Ascending aorta (tissue), 2 donors: Measurements from ENCODE around the gene MON2. TPM values are rescaled to one million over a fixed set of nuclear protein-coding genes. Genes with fewer than 3 reads are reported as not detected.

ENCODE experiments used
- DNase-seq, 2 donors: peaks; one replicate each; pipeline ENCODE4 v3.0.0-alpha.2; 2019; ENCODE audit warnings: low spot score in 2 of 2
- H3K27ac ChIP-seq, 2 donors: fragments of 200-600 bp; sonication (generic); one replicate each; pipeline ENCODE4 v1.5.1; 2016 to 2017; ENCODE audit warnings: mild to moderate bottlenecking in 1 of 2
- H3K27me3 ChIP-seq: fragments of 200-600 bp; sonication (generic); one replicate; pipeline ENCODE4 v1.5.1; 2017
- H3K36me3 ChIP-seq, 2 donors: fragments of 200-600 bp; sonication (generic); one replicate each; pipeline ENCODE4 v1.5.1; 2016
- H3K4me1 ChIP-seq, 2 donors: fragments of 200-600 bp; sonication (generic); one replicate each; pipeline ENCODE4 v1.5.1; 2016 to 2017; ENCODE audit warnings: mild to moderate bottlenecking in 1 of 2
- H3K4me3 ChIP-seq, 2 donors: fragments of 200-600 bp; sonication (generic); one replicate each; pipeline ENCODE4 v1.5.1; 2016 to 2017; ENCODE audit warnings: mild to moderate bottlenecking in 1 of 2
- H3K9me3 ChIP-seq, 2 donors: fragments of 200-600 bp; sonication (generic); one replicate each; pipeline ENCODE4 v1.5.1; 2016
- CTCF ChIP-seq, 3 experiments: fragments of 200-600 bp in 2 of 3; fragments of 450-650 bp in 1 of 3; sonication (generic) in 2 of 3; IDR thresholded peaks; one replicate each; pipeline ENCODE4 v1.5.1; 2016 to 2019; ENCODE audit warnings: antibody characterized with exemption in 3 of 3, mild to moderate bottlenecking in 1 of 3, moderate library complexity in 1 of 3
- intact Hi-C: fragments of 100-400 bp; cut with DNase I; formaldehyde crosslinking; loops from one replicate; pipeline ENCODE4 v1.15.1; 2023
- total RNA-seq: library from RNA; depleted of rRNA; stranded (reverse); fragments of >200 nt; gene quantifications from one replicate; pipeline ENCODE4 v1.1.0, GENCODE V29; 2016

Gene MON2
- total RNA-seq, 1 donor from 2014 or later, result 14.4 TPM

DNA sequence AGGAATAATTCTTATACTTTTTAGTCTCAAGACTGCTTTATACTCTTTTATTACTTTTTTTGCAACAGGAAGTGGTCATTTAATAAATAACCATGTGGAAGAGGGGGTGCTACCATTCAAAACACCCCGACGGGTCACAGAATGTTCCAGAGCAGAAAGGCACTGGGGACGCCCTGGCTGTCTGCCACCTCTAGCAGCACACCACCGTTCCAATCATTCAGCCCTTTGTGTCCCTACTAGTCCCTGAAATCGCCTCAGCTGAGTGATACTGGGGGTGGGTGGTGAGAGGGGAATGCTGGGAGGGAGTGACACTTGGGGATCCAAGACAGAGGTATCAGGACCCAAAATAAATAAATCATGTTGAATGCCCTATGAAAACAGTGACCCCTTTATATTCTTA lies 52.4 kb downstream of the MON2 start:
- no peaks in the 10 kb centered on the region for H3K27me3 ChIP-seq
- no peaks in the 10 kb centered on the region for H3K9me3 ChIP-seq
- DNase-seq, result no peak
- H3K36me3 ChIP-seq, result no peaks in the 10 kb centered on the region
- no peaks in the 10 kb centered on the region for H3K4me1 ChIP-seq
- H3K27ac ChIP-seq, result peak overlapping the region in 1 of 2 donors; percentile 10
- H3K4me3 ChIP-seq, result no peak overlapping the region
- intact Hi-C loops, result no loop called here
- no peak for TF ChIP-seq CTCF (IDR thresholded peaks at IDR 0.05)

GRCh38 chr12:62520361-62520760 lies 53.7 kb downstream of the MON2 start:
- no peak overlapping the region for H3K4me3 ChIP-seq
- intact Hi-C loops, result loop anchor here (5.0 kb wide), 1 partner anchor 277 kb away; no protein-coding TSS in a partner anchor
- no peaks in the 10 kb centered on the region for H3K9me3 ChIP-seq
- H3K27me3 ChIP-seq, result no peaks in the 10 kb centered on the region
- no peak for TF ChIP-seq CTCF (IDR thresholded peaks at IDR 0.05)
- H3K4me1 ChIP-seq, result no peaks in the 10 kb centered on the region
- peaks cover 0 to 3% of the 10 kb centered on the region in 2 donors for H3K36me3 ChIP-seq
- H3K27ac ChIP-seq, result no peak overlapping the region
- no peak for DNase-seq

GRCh38 chr12:62522984-62523383 lies 56.4 kb downstream of the MON2 start:
- no peak for TF ChIP-seq CTCF (IDR thresholded peaks at IDR 0.05)

DNA sequence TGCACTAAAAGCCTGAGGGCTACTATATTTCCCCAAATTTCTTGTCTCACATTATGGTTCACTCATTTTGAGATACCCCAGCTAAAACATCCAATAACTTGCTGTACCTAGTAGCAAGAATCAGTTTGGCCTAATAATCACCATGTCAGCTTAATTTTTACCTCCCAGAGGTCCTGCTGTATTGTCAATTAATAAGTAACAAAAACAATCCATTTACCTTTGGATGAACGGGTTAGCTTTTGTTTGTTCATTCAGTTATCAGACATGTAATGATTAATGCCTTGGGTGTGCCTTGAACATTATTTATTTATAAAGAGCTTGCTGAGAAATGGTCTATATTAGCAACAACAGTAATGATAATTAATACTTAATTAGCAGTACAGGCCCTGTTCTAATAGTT lies 57.0 kb downstream of the MON2 start:
- H3K27ac ChIP-seq, result peak overlapping the region in 1 of 2 donors; percentile 12
- H3K4me1 ChIP-seq, result no peaks in the 10 kb centered on the region
- TF ChIP-seq CTCF (IDR thresholded peaks at IDR 0.05), result no peak
- peaks cover 0 to 3% of the 10 kb centered on the region in 2 donors for H3K36me3 ChIP-seq
- H3K4me3 ChIP-seq, result no peak overlapping the region
- no peak for DNase-seq
- no peaks in the 10 kb centered on the region for H3K27me3 ChIP-seq
- intact Hi-C loops, result loop anchor here (5.0 kb wide), 1 partner anchor 274 kb away; no protein-coding TSS in a partner anchor
- H3K9me3 ChIP-seq, result no peaks in the 10 kb centered on the region

More at GRCh38 chr12:62522984-62523383, 56.4 kb downstream of the MON2 start:
- no peaks in the 10 kb centered on the region for H3K9me3 ChIP-seq
- H3K4me3 ChIP-seq, result no peak overlapping the region
- no peaks in the 10 kb centered on the region for H3K27me3 ChIP-seq
- H3K36me3 ChIP-seq, result peaks cover 0 to 3% of the 10 kb centered on the region in 2 donors
- H3K4me1 ChIP-seq, result no peaks in the 10 kb centered on the region
- no peak overlapping the region for H3K27ac ChIP-seq
- intact Hi-C loops, result loop anchor here (5.0 kb wide), 1 partner anchor 274 kb away; no protein-coding TSS in a partner anchor
- DNase-seq, result no peak

DNA sequence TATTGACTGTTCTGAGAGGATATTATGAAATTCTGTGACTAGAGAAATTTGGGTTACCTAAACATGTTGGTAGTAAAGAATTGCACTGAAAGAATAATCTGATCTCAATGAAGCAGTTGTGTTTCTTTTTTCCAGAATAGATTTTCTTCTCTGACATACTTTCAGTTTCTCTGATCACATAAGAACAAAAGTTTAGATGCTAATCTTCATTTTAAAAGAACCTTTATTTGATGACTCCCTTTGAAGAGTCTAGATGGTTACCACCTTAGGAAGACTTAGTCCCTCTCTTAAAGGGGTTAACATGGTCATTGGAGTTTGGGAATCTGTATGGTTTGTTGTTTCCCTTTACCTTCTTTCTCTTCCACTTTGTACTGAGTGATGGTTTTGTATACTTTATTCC lies 58.6 kb downstream of the MON2 start:
- peaks cover 0 to 3% of the 10 kb centered on the region in 2 donors for H3K36me3 ChIP-seq
- H3K27me3 ChIP-seq, result no peaks in the 10 kb centered on the region
- H3K4me1 ChIP-seq, result no peaks in the 10 kb centered on the region
- TF ChIP-seq CTCF (IDR thresholded peaks at IDR 0.05), result no peak
- no peak overlapping the region for H3K27ac ChIP-seq
- no peak for DNase-seq
- no peaks in the 10 kb centered on the region for H3K9me3 ChIP-seq
- no peak overlapping the region for H3K4me3 ChIP-seq
- intact Hi-C loops, result no loop called here

GRCh38 chr12:62530596-62530995 lies 64.0 kb downstream of the MON2 start:
- DNase-seq, result no peak
- Histone ChIP-seq H3K27ac (no peak overlapping the region), H3K27me3 (no peaks in the 10 kb centered on the region), H3K9me3 (no peaks in the 10 kb centered on the region), H3K4me3 (no peak overlapping the region), H3K36me3 (peaks cover 0 to 10% of the 10 kb centered on the region in 2 donors), H3K4me1 (no peaks in the 10 kb centered on the region)
- intact Hi-C loops, result no loop called here
- TF ChIP-seq CTCF (IDR thresholded peaks at IDR 0.05), result no peak
